Frontal cortex (tissue), 4 donors: ENCODE results near the gene NKPD1. TPM values are rescaled to one million over a fixed set of nuclear protein-coding genes. Genes with fewer than 3 reads are reported as not detected.

Experiments used
- DNase-seq, 2 donors: peaks; one replicate each; pipeline ENCODE4 v3.0.0; 2012; ENCODE audit warnings: low spot score in 2 of 2
- FAIRE-seq: peaks from 2 replicates; lab custom pipeline; 2012; peaks lifted over from hg19 to GRCh38; lab: Jason Lieb, UNC
- total RNA-seq: library from RNA; depleted of rRNA; stranded (reverse); fragments of >200 nt; gene quantifications from one replicate; pipeline ENCODE4 v1.2.3, GENCODE V29; 2014
- donor health status: control.
- donor health status: control.
- donor health status: control.

NKPD1 gene
- total RNA-seq, 1 donor from 2014 or later, result 1.2 TPM

DNA sequence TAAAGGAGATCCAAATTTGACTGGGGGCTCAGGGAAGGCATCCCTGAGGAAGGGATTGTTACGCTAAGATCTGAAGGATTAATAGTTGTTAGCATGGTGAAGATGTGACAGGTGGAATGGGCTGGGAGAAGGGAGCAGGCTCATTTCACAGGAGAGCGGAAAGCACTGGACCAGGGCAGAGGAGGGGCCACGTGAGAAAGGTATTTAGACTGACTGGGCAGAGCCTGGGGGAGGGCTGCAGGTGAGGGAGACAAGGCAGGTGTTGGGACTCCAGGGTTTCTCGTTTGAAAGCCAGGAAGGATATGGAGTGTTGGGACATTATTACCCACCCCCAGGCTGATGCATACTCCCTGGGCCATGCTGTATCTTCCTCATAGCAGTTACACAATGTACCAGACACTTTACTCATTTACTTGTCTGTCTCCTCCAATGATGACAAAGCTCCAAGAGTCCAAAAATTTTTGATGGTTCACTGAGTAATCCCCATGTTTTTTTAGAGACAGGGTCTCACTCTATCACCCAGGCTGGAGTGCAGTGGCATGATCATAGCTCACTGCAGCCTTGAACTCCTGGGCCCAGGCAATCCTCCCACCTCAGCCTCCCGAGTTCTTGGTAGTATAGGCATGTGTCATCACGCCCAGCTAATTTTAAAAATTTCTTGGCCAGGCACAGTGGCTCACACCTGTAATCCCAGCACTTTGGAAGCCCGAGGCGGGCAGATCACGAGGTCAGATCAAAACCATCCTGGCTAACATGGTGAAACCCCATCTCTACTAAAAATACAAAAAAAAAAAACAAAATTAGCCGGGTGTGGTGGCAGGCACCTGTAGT, 14.9 kb upstream of the NKPD1 start:
- no peak for DNase-seq
- FAIRE-seq, result no peak

DNA sequence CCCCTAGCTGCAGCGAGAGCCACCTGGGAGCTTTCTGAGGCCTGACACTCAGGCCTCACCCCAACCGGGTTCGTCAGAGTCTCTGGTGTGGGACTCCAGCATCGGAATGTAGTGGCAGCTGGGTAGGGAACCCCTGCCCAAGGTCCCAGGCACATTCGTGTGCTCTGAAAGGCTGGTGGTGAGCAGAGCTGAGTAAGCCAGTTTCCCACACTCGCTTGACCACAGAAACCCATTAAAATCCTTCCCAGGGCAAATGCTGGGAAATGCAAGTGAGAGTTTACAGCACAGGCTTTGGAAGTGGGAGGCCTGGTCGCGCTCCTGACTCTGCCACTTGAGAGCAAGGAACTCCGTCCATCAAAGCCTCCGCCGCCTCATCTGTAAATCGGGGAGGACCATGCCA, 13.0 kb upstream of the NKPD1 start:
- FAIRE-seq, result no peak
- DNase-seq, result no peak

DNA sequence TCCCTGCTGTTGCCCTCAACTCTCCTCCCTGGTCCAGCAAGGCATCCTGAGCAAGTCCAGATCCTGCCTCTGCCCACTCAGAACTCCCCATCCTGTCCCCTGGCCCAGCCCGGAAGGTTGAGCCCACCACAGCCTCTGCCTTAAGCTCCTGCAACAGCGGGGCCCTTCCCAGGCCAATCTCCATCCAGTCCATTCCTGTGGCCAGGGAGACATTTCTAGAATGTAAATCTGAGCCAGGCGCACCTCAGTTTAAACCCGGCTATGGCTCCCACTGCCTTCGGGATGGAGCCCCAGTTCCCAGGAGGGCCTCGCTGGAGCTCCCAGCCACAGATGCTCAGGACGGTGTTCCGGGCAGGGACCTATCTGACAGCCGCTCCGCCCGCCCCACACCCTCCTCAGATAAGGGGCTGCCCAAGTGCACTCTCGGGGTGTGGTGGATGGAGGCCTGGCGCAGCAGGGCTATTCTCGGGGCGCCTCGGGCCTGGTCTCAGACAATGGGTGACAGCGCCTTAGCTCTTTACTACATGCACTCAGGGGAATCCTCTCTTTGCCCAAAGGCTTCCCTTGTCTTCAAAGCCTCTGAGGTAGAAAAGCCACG, 11.9 kb upstream of the NKPD1 start:
- DNase-seq (no peak), FAIRE-seq (no peak)

DNA sequence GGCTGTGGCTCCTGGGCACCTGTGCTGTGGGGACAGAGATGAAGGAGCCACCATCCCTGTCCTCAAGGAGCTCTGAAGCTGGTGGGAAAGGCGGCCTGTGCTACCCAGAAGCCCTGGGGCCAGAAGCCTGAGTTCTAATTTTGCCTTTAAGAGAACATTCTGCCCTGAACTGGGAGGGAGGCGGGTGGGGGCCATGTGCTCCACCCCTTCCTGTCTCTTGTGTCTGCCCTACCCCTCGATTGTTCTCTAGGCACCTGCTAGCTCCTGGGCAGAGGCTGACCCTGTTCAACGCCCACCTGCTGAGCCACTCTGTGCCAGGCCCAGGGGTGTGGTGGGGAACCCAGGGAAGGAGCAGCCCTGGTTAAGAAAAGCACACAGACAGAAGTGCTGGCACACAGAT, 11.4 kb upstream of the NKPD1 start:
- DNase-seq (no peak), FAIRE-seq (no peak)

DNA sequence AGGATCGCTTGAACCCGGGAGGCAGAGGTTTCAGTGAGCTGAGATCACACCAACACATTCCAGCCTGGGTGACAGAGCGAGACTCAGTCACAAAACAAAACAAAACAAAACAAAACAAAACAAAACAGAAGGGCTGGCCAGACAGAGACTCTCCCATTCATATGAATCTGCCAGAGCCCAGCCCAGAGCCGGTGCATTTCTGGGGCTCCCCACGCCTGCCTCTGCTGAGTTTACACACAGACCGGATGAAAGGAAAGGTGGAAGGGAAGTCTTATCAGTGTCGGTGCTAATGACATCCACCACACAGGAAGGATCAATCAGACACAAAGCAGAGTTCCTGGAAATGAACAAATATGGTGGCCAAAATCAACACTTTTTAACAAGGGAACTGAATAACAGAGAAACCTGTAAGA, 10.4 kb upstream of the NKPD1 start:
- DNase-seq (no peak), FAIRE-seq (no peak)

DNA sequence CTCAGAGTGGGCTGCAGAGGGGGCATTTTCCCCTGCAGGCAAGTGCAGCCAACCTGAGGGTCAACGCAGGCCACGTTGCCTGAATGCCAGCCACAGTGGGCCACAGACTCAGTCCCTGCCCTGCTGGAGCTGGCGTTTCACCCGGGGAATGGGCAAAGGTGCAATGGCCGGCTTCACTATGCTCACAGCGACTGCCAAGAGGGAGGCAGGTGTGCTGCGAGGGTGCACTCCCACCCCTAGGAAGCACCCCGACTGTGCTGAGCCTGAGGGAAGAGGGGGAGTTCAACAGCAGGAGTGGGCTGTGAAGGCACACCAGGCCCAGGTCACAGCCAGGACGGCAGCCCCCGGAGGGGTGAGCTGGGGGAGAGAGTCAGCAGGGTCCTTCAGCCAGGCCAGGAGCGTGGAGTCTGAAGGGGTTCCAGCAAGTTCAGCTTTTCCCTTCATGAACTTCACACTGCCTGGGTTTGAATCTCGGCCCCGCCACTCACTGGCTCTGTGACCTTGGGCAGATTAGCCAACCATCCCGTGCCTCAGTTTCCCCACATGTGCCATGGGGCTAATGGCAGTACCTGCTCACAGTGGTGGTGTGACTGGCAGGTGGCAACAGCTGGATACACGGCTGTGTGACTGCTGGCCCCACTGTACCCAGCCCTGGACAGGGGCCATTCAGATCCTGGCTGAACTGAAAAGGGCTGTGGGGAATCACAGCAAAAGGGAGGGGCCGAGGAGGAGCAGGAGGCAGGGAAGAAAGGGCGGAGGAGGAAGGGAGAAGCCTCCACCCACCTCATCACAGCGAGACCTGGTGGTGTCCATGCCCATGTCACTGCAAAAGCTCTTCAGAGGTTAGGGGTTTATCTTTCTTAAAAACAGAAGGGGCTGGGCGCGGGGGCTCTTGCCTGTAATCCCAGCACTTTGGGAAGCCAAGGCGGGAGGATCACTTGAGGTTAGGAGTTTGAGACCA, 9.6 kb upstream of the NKPD1 start:
- DNase-seq (no peak), FAIRE-seq (no peak)

DNA sequence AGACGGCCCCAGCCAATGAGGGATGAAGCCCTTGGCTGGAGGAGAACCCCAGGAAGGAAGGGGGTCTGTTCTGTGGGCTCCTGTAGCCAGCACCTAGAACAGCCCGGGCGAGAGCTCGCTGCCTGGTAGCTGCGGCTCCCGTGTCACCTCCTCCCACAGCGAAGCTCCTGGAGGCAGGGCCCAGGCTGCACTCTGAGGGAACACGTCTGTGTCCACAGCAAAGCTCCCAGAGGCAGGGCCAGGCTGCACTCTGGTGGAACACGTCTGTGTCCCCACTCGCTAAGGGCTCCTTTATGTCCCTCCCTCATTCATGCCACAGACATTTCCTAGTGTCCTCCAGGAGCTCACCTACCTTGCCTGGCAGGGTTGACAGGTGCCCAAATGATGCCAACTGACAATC, 8.8 kb upstream of the NKPD1 start:
- DNase-seq, result no peak

DNA sequence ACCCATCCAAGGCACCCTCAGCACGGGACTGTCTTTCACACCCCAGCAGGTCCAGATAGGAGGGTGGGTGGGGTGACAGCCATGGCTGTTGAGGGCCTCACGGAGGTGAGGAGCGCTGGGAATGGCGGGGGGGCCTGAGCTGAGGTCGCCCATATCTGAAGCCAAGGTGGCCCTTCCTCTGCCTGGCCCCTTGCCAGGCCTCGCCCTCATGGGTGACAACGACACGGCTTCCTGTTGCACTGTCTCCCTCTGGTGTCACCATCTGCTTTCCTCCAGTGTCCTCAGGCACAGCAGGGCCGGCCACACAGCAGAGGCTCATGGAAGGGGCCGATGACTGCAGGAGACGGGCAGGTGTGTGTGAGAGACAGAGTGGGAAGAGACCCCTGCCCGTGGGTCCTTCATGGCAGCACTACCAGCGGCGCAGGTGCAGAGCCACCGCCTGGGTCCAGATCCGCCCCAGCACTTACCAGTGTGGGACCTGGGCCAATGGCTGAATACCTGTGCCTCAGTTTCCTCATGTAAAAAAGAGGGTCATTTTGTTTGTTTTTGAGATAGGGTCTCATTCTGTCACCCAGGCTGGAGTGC, 8.1 kb upstream of the NKPD1 start:
- no peak for FAIRE-seq

More for the DNA sequence above, 8.8 kb upstream of the NKPD1 start:
- FAIRE-seq, result no peak

DNA sequence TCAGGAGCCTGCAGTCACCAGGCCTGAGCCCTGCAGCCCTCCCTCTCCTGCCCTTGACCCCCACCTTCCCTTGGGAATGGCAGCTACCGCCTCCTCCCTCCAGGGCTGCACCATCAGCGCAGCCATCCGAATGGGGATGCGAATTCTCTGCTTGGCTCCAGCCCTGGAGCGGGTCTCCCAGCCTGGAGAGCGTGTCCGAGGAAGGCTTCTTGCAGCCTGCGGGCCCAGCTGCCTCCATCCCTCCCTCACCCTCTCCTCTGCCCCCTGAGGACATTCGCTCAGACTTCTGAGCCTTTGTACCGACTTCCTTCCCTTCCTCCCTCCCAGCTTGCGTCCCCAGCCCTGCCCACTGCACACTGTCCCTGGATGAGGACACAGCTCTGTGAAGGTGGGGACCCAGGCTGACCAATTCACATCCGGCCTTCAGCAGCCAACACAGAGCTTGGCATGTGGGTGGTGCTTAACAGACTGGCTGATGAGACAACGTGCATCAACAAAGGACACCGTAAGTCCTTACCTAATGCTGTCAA, 6.0 kb upstream of the NKPD1 start:
- DNase-seq (no peak), FAIRE-seq (no peak)

More for the DNA sequence above, 8.1 kb upstream of the NKPD1 start:
- DNase-seq, result no peak

DNA sequence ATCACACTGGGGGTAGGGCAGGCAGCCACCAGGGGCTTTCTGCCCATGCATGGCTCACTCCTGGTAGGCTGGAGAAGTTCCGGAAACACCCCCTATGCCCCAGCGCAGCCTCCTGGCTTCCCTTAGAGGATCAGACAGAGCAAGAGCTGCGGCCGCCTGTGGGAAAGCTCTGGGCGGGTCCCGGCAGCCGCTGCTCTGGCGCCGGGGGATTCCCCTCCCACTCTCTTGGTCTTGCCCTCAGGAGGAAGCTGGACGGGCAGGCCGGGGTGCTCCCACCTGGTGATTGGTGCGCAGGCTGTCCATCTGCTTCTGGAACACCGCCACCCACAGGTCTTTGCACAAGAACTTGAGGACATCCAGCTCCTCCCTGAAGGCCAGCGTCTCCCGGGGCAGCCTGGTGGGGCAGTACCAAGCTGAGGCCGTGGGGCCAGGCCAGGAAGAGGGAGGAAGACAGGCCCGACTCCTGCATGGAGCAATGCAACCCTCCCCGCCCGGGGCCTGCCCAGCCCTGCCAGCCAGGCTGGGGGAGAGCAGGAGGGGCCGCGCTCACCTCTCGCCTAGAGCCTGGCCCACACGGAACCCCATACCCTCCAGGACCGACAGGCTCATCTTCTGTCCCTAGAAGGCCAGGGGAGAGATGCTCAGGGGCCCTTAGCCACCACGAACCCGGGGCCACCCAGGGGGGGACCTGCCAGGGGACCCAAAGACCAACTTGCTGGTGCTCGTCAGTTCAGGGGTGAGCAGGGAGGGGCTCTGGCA, 4.0 kb upstream of the NKPD1 start:
- FAIRE-seq (no peak), DNase-seq (no peak)

DNA sequence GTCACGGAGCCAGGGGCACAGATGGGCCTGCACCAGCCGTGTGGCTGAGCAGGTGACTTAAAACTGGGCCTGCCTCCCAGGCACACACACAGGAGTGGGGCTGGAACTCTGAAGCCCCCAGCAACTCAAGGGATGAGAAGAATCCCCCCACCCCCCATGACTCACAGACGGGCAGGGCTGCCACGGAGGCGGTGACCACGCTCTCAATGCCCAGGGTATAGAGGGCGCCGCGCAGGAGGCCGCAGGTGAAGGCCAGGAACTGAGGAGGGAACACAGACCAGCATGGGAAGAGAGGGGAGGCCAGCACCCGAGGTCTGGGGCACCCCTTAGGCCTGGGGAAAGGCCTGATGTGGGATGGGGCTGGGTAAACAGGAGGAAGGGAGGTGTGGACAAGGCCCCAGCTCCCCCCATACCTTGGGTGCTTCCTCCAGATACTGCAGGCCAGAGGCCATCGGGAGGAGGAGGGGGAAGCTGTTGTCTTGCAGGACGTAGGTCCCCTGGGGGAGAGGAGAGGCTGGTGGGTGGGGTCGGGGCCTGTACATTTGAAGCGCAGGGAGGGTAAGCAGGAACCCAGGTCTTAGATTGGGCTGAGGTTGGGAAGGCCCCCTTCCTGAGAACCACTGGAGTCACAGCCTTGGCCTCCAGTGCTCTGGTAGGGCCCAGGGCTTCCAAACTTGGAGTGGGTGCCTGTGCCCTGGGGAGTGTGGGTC, 3.1 kb upstream of the NKPD1 start:
- FAIRE-seq (no peak), DNase-seq (no peak)

DNA sequence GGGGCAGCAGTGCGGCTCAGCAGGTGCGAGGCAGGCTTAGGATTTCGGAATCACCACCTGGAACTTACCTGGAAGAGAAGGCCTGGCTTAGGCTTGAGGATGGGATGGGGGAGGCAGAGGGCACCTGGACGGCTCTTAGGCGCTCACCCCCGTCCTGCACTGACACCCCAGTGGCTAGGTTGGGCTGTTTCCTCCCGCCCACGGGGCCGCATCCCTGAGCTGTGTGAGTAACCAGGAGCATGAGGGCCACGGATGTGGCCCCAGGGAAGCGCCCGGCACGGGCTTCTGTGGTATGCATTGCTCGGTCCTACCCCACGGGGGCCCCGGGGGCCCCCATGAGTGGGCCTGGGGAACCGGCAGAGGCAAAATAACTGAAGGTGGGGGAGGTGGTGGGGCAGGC, 2.4 kb upstream of the NKPD1 start:
- DNase-seq (no peak), FAIRE-seq (no peak)

DNA sequence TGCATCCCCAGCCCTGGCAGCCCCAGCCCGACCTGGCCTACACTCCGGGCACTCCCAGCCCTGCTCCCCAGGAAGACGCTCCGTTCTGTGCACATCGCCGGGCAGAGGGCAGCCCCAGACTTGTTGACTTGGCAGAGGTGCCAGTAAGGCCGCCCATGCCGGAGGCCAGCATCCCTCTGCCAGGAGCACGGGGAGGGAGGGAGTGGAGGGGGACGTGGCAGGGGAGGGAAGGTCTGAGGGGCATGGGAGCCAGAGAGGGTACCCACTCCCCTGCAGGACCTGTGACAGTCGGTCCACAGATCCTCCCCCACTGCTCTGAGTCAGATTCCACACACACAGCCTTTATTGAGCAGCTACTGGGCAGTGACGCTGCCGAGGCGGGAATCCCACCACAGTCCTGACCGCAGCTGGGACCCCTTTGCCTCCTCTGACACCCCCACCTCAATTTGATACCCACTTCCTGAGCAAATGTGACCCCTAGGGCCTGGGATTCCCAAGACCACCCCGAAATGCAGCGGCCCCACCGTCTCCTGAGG, 1.9 kb upstream of the NKPD1 start:
- FAIRE-seq, result no peak

DNA sequence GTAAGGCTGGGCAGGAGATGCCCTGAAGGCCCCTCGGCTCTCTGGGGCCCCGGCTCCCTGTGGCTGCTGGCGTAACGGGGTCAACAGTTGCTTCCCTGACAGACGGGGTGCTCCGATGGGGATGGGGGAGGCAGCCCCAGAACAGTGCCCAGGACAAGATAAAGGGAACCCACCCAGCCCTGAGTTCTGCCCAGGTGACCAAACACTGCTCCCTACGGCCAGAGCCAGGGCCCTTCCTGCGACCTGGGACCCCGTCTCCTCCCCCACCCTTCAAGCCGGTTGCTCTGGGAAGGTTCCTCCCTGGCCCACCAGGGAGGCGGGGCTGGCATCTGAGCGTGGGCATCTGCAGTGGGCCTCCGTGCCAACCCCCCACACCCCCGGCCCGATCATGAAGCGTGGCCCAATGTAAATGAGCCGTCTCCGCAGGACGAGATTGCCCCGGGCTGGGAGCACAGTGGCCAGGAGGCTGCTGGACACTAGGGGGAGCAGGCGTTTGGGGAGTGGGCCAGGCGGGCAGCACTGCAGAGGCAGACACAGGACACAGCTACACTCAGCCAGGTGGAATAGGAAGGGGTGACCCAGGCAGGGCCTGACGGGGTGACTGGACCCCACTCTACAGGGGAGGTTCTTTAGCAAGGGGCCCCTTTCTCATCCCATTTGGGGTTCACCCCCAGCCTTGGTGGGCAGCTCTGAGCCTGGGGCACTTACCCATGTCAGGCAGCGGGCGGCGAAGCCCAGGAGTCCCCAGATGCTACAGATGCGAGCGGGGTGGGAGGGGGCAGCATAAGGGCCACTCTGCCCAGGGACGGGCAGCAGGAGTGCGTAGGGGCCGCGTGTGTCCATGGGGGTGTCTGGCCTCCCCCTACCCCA, 1.2 kb upstream of the NKPD1 start:
- FAIRE-seq, result no peak
- DNase-seq, result peak in 1 of 2 donors; percentile 44

More for the DNA sequence above, 1.9 kb upstream of the NKPD1 start:
- DNase-seq, result no peak

DNA sequence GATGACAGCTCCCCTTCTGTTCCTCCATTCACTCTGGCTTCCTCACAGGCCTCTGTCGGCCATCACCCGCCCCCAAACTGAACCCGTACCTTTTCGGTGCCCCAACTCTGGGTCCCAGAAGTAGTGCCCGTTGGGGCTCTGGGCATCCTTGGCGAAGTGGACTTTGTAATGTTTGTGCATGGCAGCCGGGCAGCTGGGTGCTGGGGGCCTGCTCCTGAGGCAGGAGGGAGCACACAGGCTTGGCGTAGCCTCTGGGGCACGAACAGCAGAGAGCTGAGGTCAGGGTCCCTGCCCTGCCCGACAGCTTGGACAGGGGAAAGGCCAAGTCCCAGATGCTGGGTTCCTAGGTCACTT, 834 bp downstream of the NKPD1 start:
- no peak for FAIRE-seq
- DNase-seq, result no peak

DNA sequence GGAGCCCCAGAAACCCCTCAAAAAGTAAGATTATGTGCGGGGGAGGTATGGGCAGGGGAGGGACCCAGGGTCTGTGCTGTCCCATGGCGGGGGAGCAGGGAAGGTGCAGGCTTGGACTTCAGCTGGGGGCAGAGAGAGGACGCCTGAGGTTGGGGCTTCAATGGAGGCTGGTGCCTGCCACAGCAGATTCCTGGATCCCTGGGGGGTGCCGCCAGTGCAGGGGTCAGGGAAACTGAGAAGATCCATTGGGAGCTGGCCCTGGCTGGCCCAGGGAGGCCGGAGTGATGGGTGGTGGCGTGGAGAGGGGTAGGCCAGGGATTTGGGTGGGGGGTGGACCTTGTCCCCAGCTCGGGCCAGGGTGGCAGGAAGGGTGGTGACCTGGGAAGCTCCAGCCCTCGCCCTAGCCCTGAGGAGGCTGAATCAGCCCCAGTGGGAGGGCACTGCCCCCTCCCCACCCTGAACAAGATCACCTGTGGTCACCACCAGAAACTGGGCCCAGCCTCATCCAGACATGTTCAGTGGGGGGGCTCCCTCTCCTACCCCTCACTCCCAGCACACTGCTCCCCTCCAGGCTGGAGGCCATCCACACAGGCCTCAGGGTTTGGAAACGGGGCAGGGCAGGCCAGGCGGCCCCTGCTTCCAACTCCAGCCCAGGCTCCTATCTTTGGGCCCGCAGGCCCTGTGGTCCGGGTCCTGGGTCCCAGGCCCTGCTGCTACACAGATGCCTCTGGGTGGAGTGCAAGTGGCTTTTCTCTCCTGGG, 1.4 kb downstream of the NKPD1 start:
- DNase-seq (no peak), FAIRE-seq (no peak)
